ENCODE data around the gene INSYN2B. TPM values are rescaled to one million over a fixed set of nuclear protein-coding genes. Genes with fewer than 3 reads are reported as not detected.

Gene INSYN2B
- total RNA-seq, 1 experiment from 2014 or later, result not detected

- TF ChIP-seq ZBTB33 (IDR thresholded peaks at IDR 0.05; ENCODE audit: extremely low read depth, insufficient replicate concordance, low read length) (no peak), SRF (IDR thresholded peaks at IDR 0.05; ENCODE audit: low read depth) (no peak), ZNF274 (IDR thresholded peaks at IDR 0.05; ENCODE audit: low read depth, low read length) (no peak), RAD21 (IDR thresholded peaks at IDR 0.05; ENCODE audit: low read depth) (no peak), CTCF (IDR thresholded peaks at IDR 0.05 in 2 of 3, conservative IDR thresholded peaks at IDR 0.05 in 1 of 3; ENCODE audit: borderline replicate concordance in 1 of 3, insufficient read depth in 1 of 3, low read depth in 2 of 3, low read length in 2 of 3) (no peak), ATF3 (IDR thresholded peaks at IDR 0.05) (no peak), FOSL1 (IDR thresholded peaks at IDR 0.05; ENCODE audit: low read depth) (no peak), JUND (IDR thresholded peaks at IDR 0.05) (no peak), POLR2A (IDR thresholded peaks at IDR 0.05; ENCODE audit: borderline replicate concordance, extremely low read depth, insufficient read depth, insufficient read length) (no peak), SP1 (IDR thresholded peaks at IDR 0.05; ENCODE audit: low read depth) (no peak), EZH2 (IDR thresholded peaks at IDR 0.05) (no peak), EZH2phosphoT487 (IDR thresholded peaks at IDR 0.05; ENCODE audit: borderline replicate concordance) (no peak), TCF7L2 (IDR thresholded peaks at IDR 0.05; ENCODE audit: borderline replicate concordance, extremely low read depth, insufficient read depth, insufficient read length) (no peak), CBX3 (IDR thresholded peaks at IDR 0.05; ENCODE audit: low read depth) (no peak), CEBPB (IDR thresholded peaks at IDR 0.05; ENCODE audit: low read depth) (no peak), POLR2AphosphoS5 (IDR thresholded peaks at IDR 0.05; ENCODE audit: low read depth, low read length) (no peak)
- H3K36me3 ChIP-seq (ENCODE audit: control insufficient read depth in 1 of 2, insufficient read depth in 2 of 2, low read length in 2 of 2), result no peaks in the 10 kb centered on the region
- CTCF ChIA-PET, result no interaction called here
- H3K4me1 ChIP-seq (ENCODE audit: control insufficient read depth in 1 of 2, insufficient read depth in 2 of 2, low read length in 2 of 2), result no peaks in the 10 kb centered on the region
- H3K4me3 ChIP-seq (replicated peaks in 1 of 2; ENCODE audit: low read depth in 1 of 2, low read length in 2 of 2), result no peak overlapping the region
- no peaks in the 10 kb centered on the region for H3K9me2 ChIP-seq (ENCODE audit: insufficient read depth)
- H3K9ac ChIP-seq (ENCODE audit: low read length), result no peak overlapping the region
- H3K27me3 ChIP-seq (ENCODE audit: insufficient read depth, low read length), result peaks cover 31% of the 10 kb centered on the region
- H3K27ac ChIP-seq (ENCODE audit: low read depth, low read length), result no peak overlapping the region
- BruUV-seq (replicated peaks), result no TSS peak
- POLR2A ChIA-PET, result no interaction called here
- intact Hi-C loops (cut with micrococcal nuclease), result no loop called here
- no peak for DNase-seq (ENCODE audit: low read depth, low spot score)
- no peak for ATAC-seq
- no peaks in the 10 kb centered on the region for H3K79me2 ChIP-seq (ENCODE audit: insufficient read depth, low read length)
- no peaks in the 10 kb centered on the region for H4K20me1 ChIP-seq (ENCODE audit: insufficient read depth)
- no peak overlapping the region for H3K4me2 ChIP-seq (ENCODE audit: low read length)
- no peak overlapping the region for H2AFZ ChIP-seq (ENCODE audit: low read depth, low read length, poor library complexity, severe bottlenecking)
- no peaks in the 10 kb centered on the region for H3K9me3 ChIP-seq (ENCODE audit: control insufficient read depth in 1 of 2, insufficient read depth in 1 of 2, low read depth in 1 of 2, low read length in 2 of 2)
- RAD21 ChIA-PET (ENCODE audit: low non-redundant PET in 1 of 2, low total read pairs in 2 of 2, uncharacterized antibody in 2 of 2, unreplicated experiment in 2 of 2), result no interaction called here
These were observed 118.4 kb downstream of the INSYN2B start for GRCh38 chr5:169861934-169862333.
